SK-N-SH treated with all-trans-retinoic acid at 6 μM for 48 hours (cell line): ENCODE data around the gene DYNC1LI2.

Source experiments
- ATAC-seq: fragments of 200-7000 bp; cut with Tn5 transposase; 3 replicates; pipeline ENCODE4 v1.9.1; 2020; ENCODE audit warnings: mild to moderate bottlenecking, moderate library complexity
- ARNTL ChIP-seq: fragments of 450-650 bp; formaldehyde crosslinking; IDR thresholded peaks from 2 replicates; pipeline ENCODE4 v1.5.0; 2020; ENCODE audit warnings: low read depth, mild to moderate bottlenecking, moderate library complexity, borderline replicate concordance
- BACH2 ChIP-seq: fragments of 250-450 bp; sonication (Bioruptor Pico); IDR thresholded peaks from 2 replicates; pipeline ENCODE4 v1.9.0; 2021; ENCODE audit warnings: mild to moderate bottlenecking, borderline replicate concordance
- CSDC2 ChIP-seq: fragments of 250-450 bp; sonication (Bioruptor Pico); IDR thresholded peaks from 2 replicates; pipeline ENCODE4 v1.5.0; 2020; ENCODE audit warnings: mild to moderate bottlenecking, moderate library complexity
- CSRNP3 ChIP-seq: fragments of 250-450 bp; sonication (Bioruptor Pico); IDR thresholded peaks from 2 replicates; pipeline ENCODE4 v1.5.1; 2021; ENCODE audit warnings: mild to moderate bottlenecking, moderate library complexity
- GLIS3 ChIP-seq: fragments of 250-450 bp; sonication (Bioruptor Pico); IDR thresholded peaks from 2 replicates; pipeline ENCODE4 v1.5.0; 2020; ENCODE audit warnings: mild to moderate bottlenecking, moderate library complexity
- ISL1 ChIP-seq: fragments of 250-450 bp; sonication (Bioruptor Pico); IDR thresholded peaks from 2 replicates; pipeline ENCODE4 v2.1.2; 2022; ENCODE audit warnings: mild to moderate bottlenecking, moderate library complexity
- OSR1 ChIP-seq: fragments of 250-450 bp; sonication (Bioruptor Pico); IDR thresholded peaks from 2 replicates; pipeline ENCODE4 v1.8.0; 2022; ENCODE audit warnings: moderate library complexity, mild to moderate bottlenecking, inconsistent platforms
- POU6F1 ChIP-seq: fragments of 250-450 bp; sonication (Bioruptor Pico); IDR thresholded peaks from 2 replicates; pipeline ENCODE4 v1.8.0; 2021; ENCODE audit warnings: low read depth, mild to moderate bottlenecking, moderate library complexity, borderline replicate concordance
- PPARA ChIP-seq: fragments of 250-450 bp; sonication (Bioruptor Pico); IDR thresholded peaks from 2 replicates; pipeline ENCODE4 v1.5.0; 2020; ENCODE audit warnings: mild to moderate bottlenecking, borderline replicate concordance
- RARB ChIP-seq: fragments of 250-450 bp; sonication (Bioruptor Pico); IDR thresholded peaks from 2 replicates; pipeline ENCODE4 v1.8.0; 2021; ENCODE audit warnings: mild to moderate bottlenecking, moderate library complexity
- SNAI2 ChIP-seq: fragments of 250-450 bp; sonication (Bioruptor Pico); IDR thresholded peaks from 2 replicates; pipeline ENCODE4 v1.5.0; 2020; ENCODE audit warnings: mild to moderate bottlenecking, moderate library complexity
- TOX ChIP-seq: fragments of 250-450 bp; sonication (Bioruptor Pico); IDR thresholded peaks from 2 replicates; pipeline ENCODE4 v1.8.0; 2021; ENCODE audit warnings: mild to moderate bottlenecking, moderate library complexity, borderline replicate concordance
- TSHZ2 ChIP-seq: fragments of 250-450 bp; sonication (Bioruptor Pico); IDR thresholded peaks from 2 replicates; pipeline ENCODE4 v1.5.0; 2020; ENCODE audit warnings: mild to moderate bottlenecking, moderate library complexity
- ZC3H10 ChIP-seq: fragments of 250-450 bp; sonication (Bioruptor Pico); IDR thresholded peaks from 2 replicates; pipeline ENCODE4 v1.5.1; 2021; ENCODE audit warnings: mild to moderate bottlenecking, moderate library complexity
- ZFP3 ChIP-seq: fragments of 250-450 bp; sonication (Bioruptor Pico); IDR thresholded peaks from 2 replicates; pipeline ENCODE4 v1.5.0; 2020; ENCODE audit warnings: mild to moderate bottlenecking, moderate library complexity
- ZNF70 ChIP-seq: fragments of 450-650 bp; formaldehyde crosslinking; IDR thresholded peaks from 2 replicates; pipeline ENCODE4 v1.5.0; 2020; ENCODE audit warnings: mild to moderate bottlenecking, moderate library complexity
- ZNF8 ChIP-seq: fragments of 450-650 bp; formaldehyde crosslinking; IDR thresholded peaks from 2 replicates; pipeline ENCODE4 v1.5.0; 2020; ENCODE audit warnings: mild to moderate bottlenecking, moderate library complexity

Gene DYNC1LI2

GRCh38 chr16:66673691-66674090 is 77.7 kb downstream of the DYNC1LI2 start:
- ATAC-seq: no peak
- TF ChIP-seq CSDC2 (CRISPR knock-in tag): no peak
- TF ChIP-seq SNAI2 (CRISPR knock-in tag): no peak
- TF ChIP-seq BACH2 (CRISPR knock-in tag): no peak
- TF ChIP-seq ZFP3 (CRISPR knock-in tag): no peak
- TF ChIP-seq ZC3H10 (CRISPR knock-in tag): no peak
- TF ChIP-seq RARB: no peak
- TF ChIP-seq ZNF70: no peak
- TF ChIP-seq PPARA (CRISPR knock-in tag): no peak
- TF ChIP-seq POU6F1 (CRISPR knock-in tag): no peak
- TF ChIP-seq ARNTL (CRISPR knock-in tag): no peak
- TF ChIP-seq TSHZ2 (CRISPR knock-in tag): no peak
- no peak for TF ChIP-seq CSRNP3 (CRISPR knock-in tag)
- no peak for TF ChIP-seq TOX
- TF ChIP-seq OSR1 (CRISPR knock-in tag): no peak
- no peak for TF ChIP-seq ISL1
- TF ChIP-seq ZNF8 (CRISPR knock-in tag): no peak
- no peak for TF ChIP-seq GLIS3
